Measurements from ENCODE around the gene KAT2B. TPM values are rescaled to one million over a fixed set of nuclear protein-coding genes. Genes with fewer than 3 reads are reported as not detected.

KAT2B gene
- 12.2 and 19.3 TPM in 2 replicates for total RNA-seq

DNA sequence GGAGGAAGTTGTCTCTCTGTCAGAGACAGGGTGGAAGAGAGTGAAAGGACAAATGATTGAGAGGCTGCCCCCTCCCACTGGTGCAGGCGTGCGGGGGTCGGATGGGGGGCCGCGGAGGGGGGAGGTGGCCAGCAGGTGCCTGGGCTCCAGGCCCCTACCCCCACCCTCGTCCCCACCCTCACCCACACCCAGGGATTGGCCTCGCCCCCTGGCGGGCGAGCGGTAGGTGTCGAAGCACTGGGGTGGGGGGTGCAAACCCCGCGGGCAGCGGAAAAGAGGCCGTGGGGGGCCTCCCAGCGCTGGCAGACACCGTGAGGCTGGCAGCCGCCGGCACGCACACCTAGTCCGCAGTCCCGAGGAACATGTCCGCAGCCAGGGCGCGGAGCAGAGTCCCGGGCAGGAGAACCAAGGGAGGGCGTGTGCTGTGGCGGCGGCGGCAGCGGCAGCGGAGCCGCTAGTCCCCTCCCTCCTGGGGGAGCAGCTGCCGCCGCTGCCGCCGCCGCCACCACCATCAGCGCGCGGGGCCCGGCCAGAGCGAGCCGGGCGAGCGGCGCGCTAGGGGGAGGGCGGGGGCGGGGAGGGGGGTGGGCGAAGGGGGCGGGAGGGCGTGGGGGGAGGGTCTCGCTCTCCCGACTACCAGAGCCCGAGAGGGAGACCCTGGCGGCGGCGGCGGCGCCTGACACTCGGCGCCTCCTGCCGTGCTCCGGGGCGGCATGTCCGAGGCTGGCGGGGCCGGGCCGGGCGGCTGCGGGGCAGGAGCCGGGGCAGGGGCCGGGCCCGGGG, at the start of gene KAT2B:
KAT2B (plus strand) TSS at position 682 of the 783 bp plus-strand sequence; CDS start at position 714, 32 bp downstream.

DNA sequence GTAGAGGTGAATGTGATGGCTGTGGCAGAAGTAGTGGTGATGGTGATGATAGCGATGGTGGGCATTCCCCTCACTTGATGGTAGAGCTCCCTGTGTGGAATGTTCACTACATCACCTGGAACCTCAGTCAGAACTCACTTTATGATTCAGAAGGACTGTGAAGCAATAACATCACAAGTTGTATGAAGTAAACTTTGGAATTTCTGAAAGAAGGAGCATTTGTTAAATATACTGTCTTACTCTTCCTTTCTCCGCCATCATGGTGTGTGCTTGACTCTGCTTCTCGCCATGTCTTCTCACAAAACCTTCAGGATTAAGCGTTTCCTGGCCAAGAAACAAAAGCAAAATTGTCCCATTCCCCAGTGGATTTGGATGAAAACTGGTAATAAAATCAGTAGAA, 28.1 kb upstream of the KAT2B start, which contains the start of gene PP2D1:
PP2D1 (minus strand) TSS at position 101 of the 400 bp plus-strand sequence. CDS start 192 bp downstream, outside the sequence.

DNA sequence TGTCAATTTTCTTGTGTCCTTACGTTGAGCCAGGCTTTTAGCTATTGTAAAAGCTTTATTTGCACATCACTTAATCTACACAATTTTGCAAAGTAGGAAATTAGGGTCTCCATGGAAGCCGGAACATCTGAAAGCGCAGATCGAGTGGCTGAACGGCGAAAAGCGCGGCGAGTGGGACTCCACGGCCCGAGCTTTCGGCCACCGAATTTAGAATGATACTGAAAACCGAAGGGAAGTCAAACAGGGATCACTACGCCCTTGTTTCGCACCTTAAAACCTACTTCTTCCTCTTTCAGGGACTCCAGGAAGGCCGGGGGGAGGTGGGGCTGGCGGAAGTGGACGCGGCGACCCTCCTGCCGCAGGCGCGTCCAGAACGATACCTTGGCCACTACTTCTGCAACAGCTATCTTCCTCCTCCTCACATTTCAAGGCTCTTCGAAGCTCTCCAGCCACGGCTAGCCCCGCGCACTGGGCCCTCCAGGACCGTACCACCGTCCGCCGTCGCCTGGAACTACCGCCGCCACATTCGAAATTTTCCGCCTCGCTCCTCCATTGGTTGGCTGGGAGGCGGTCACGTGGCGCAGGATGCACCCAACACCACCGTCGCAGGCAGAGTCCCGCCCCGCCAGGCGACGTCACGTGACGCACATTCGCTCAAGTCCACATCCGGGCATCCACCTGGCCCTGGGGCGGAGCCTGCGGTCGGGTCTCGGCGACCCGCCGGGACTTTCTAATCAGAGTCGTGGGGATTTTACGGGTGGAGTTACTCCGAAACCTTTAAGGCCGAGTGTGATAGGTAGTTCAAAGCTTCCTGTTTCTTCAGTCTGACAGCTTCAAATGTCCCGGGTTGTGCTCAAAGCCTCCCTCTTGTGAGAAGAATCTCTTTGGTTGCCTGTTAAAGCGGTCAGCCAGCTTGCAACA, 145.7 kb downstream of the KAT2B start, which contains the start of gene SGO1:
SGO1 (minus strand) TSS at position 528 of the 921 bp plus-strand sequence. CDS start 2,179 bp downstream, outside the sequence.

Other genes starting within 250 kb of the KAT2B start
- gene EFHB, start 106.2 kb upstream of the KAT2B start, total RNA-seq = 0.15 and 0.17 TPM in 2 replicates
- gene RAB5A, start 93.3 kb upstream of the KAT2B start, total RNA-seq = 63.2 and 80.1 TPM in 2 replicates
- gene PP2D1, start 28.2 kb upstream of the KAT2B start, total RNA-seq = not detected in 2 replicates
- gene SGO1, start 145.8 kb downstream of the KAT2B start, total RNA-seq = 0.17 and 9.9 TPM in 2 replicates

Measured in smooth muscle cell of trachea (primary cell).